Stomach (tissue), 9 donors: ENCODE data around the gene KDM1B. TPM values are rescaled to one million over a fixed set of nuclear protein-coding genes. Genes with fewer than 3 reads are reported as not detected.

Source experiments
- DNase-seq, 2 donors: peaks; one replicate each; pipeline versions ENCODE4 v3.0.0 to v3.0.0-alpha.2; 2013 to 2019
- H3K27ac ChIP-seq, 5 donors: fragments of 200-600 bp in 4 of 5; sonication (generic) in 4 of 5; one replicate each; pipeline ENCODE4 v1.5.1; 2013 to 2019; ENCODE audit warnings: mild to moderate bottlenecking in 1 of 5, moderate library complexity in 1 of 5
- H3K27me3 ChIP-seq, 3 donors: fragments of 200-600 bp; sonication (generic); one replicate each; pipeline ENCODE4 v1.5.1; 2017 to 2019; ENCODE audit warnings: mixed run types in 1 of 3
- H3K36me3 ChIP-seq, 4 donors: fragments of 200-600 bp; sonication (generic); 1 replicate in 3 of 4; 2 replicates in 1 of 4; pipeline ENCODE4 v1.5.1; 2016 to 2019
- H3K4me1 ChIP-seq, 4 donors: fragments of 200-600 bp; sonication (generic); one replicate each; pipeline ENCODE4 v1.5.1; 2016 to 2019
- H3K4me3 ChIP-seq, 4 donors: fragments of 200-600 bp; sonication (generic) in 3 of 4; one replicate each; pipeline ENCODE4 v1.5.1; 2016 to 2019; ENCODE audit warnings: mild to moderate bottlenecking in 1 of 4
- H3K9me3 ChIP-seq, 4 donors: fragments of 200-600 bp; sonication (generic); one replicate each; pipeline ENCODE4 v1.5.1; 2016 to 2019
- CTCF ChIP-seq, 7 experiments: fragments of 450-650 bp in 4 of 7; fragments of 200-600 bp in 3 of 7; sonication (generic) in 3 of 7; IDR thresholded peaks; one replicate each; pipeline ENCODE4 v1.5.1; 2016 to 2019; ENCODE audit warnings: antibody characterized with exemption in 7 of 7, control low read depth in 2 of 7, mild to moderate bottlenecking in 1 of 7
- EP300 ChIP-seq: sonication (generic); formaldehyde crosslinking; IDR thresholded peaks from one replicate; pipeline ENCODE4 v1.6.1; 2017; ENCODE audit warnings: antibody characterized with exemption
- POLR2A ChIP-seq, 4 donors: fragments of 450-650 bp; IDR thresholded peaks; one replicate each; pipeline ENCODE4 v1.6.1; 2016; ENCODE audit warnings: antibody characterized with exemption in 4 of 4, control low read depth in 2 of 4, mild to moderate bottlenecking in 1 of 4, moderate library complexity in 1 of 4
- POLR2AphosphoS5 ChIP-seq, 3 donors: sonication (generic); formaldehyde crosslinking; IDR thresholded peaks; one replicate each; pipeline ENCODE4 v1.6.1; 2016; ENCODE audit warnings: antibody characterized with exemption in 3 of 3
- WGBS, 5 donors: extraction: QIAGEN DNeasy Blood & Tissue Kit in 3 of 5; methylation state at CpG; one replicate each; pipeline versions ENCODE4 v1.1.5 to v1.1.7; 2013 to 2018; 5-methylcytosine and 5-hydroxymethylcytosine counted together
- intact Hi-C: fragments of 100-400 bp; cut with DNase I; formaldehyde crosslinking; loops from one replicate; pipeline ENCODE4 v1.15.1; 2023; ENCODE audit warnings: low total_unique reads
- polyA plus RNA-seq, 3 donors: library from polyadenylated mRNA; stranded (reverse); fragments of 200-250 nt; gene quantifications; one replicate each; pipeline ENCODE4 v1.2.3, GENCODE V29; 2013
- total RNA-seq, 5 donors: library from RNA; depleted of rRNA; stranded (reverse); fragments of >200 nt; gene quantifications; one replicate each; pipeline versions ENCODE4 v1.1.0 to v1.2.3, GENCODE V29; 2014 to 2016
- donor health status: healthy with polysubstance abuse.
- donor health status: Bipolar disorder and iron deficiency.
- donor health status: healthy.

Gene KDM1B
- total and polyA plus RNA-seq, 8 donors: 2.5 to 12.9 (median 4.1) TPM

GRCh38 chr6:18245079-18245478 is 89.9 kb downstream of the KDM1B start:
- Histone ChIP-seq H3K27ac (no peak overlapping the region), H3K36me3 (peaks cover 22 to 89% (median 69%) of the 10 kb centered on the region in 4 donors), H3K4me3 (no peak overlapping the region), H3K9me3 (no peaks in the 10 kb centered on the region), H3K27me3 (no peaks in the 10 kb centered on the region), H3K4me1 (no peaks in the 10 kb centered on the region)
- TF ChIP-seq POLR2AphosphoS5 (IDR thresholded peaks at IDR 0.05) (no peak), POLR2A (IDR thresholded peaks at IDR 0.05) (no peak), EP300 (no peak), CTCF (IDR thresholded peaks at IDR 0.05) (no peak)
- intact Hi-C loops: no loop called here
- 89 to 94% (median 91%) methylated on average over 1 of the region's 1 CpG for WGBS, 5 donors
- no peak for DNase-seq

GRCh38 chr6:18245642-18246041 is 90.4 kb downstream of the KDM1B start:
- 73 to 85% (median 81%) methylated on average over 7 of the region's 7 CpGs for WGBS, 5 donors
- intact Hi-C loops: no loop called here
- Histone ChIP-seq H3K9me3 (no peaks in the 10 kb centered on the region), H3K27ac (no peak overlapping the region), H3K36me3 (peaks cover 22 to 85% (median 73%) of the 10 kb centered on the region in 4 donors), H3K4me1 (no peaks in the 10 kb centered on the region), H3K4me3 (no peak overlapping the region), H3K27me3 (no peaks in the 10 kb centered on the region)
- TF ChIP-seq CTCF (IDR thresholded peaks at IDR 0.05): no peak
- TF ChIP-seq POLR2A (IDR thresholded peaks at IDR 0.05): no peak
- TF ChIP-seq POLR2AphosphoS5 (IDR thresholded peaks at IDR 0.05): no peak
- no peak for TF ChIP-seq EP300
- DNase-seq: no peak

- Histone ChIP-seq H3K4me1 (no peaks in the 10 kb centered on the region), H3K9me3 (no peaks in the 10 kb centered on the region), H3K27me3 (no peaks in the 10 kb centered on the region), H3K4me3 (no peak overlapping the region), H3K27ac (no peak overlapping the region), H3K36me3 (peaks cover 22 to 83% (median 76%) of the 10 kb centered on the region in 4 donors)
- TF ChIP-seq CTCF (IDR thresholded peaks at IDR 0.05): no peak
- no peak for TF ChIP-seq POLR2AphosphoS5 (IDR thresholded peaks at IDR 0.05)
- TF ChIP-seq POLR2A (IDR thresholded peaks at IDR 0.05): no peak
- TF ChIP-seq EP300: no peak
- DNase-seq: no peak
- intact Hi-C loops: no loop called here
Observed at GRCh38 chr6:18246205-18246604, 91.0 kb downstream of the KDM1B start.

DNA sequence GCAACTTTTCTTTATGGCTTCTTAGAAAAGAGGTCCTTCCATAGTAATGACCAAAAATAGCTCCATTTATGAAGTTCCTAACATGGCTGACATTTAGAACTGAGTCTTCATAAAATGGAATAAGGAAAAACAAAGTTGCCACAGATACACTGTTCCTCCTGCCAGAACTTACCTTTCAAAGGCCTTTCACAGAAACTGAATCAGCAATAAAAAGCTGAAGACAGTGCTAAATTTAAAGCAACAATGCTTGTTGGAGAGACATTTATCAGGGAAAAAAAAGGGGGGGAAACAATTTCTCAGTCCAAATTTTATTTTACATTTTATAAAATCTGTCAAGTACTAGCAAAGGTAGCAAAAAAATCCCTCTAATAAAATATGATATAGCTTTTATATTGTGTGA is 91.8 kb downstream of the KDM1B start:
- Histone ChIP-seq H3K27ac (no peak overlapping the region), H3K36me3 (peaks cover 22 to 87% (median 77%) of the 10 kb centered on the region in 4 donors)

More for the DNA sequence above, 91.8 kb downstream of the KDM1B start:
- intact Hi-C loops: no loop called here
- Histone ChIP-seq H3K4me3 (no peak overlapping the region), H3K4me1 (peaks cover 0 to 6% (median 2%) of the 10 kb centered on the region in 4 donors), H3K27me3 (no peaks in the 10 kb centered on the region), H3K9me3 (no peaks in the 10 kb centered on the region)
- no peak for DNase-seq
- TF ChIP-seq POLR2A (IDR thresholded peaks at IDR 0.05): no peak
- TF ChIP-seq CTCF (IDR thresholded peaks at IDR 0.05): no peak
- TF ChIP-seq EP300: no peak
- TF ChIP-seq POLR2AphosphoS5 (IDR thresholded peaks at IDR 0.05): no peak
